Measurements from ENCODE around the gene IRF5.

DNA sequence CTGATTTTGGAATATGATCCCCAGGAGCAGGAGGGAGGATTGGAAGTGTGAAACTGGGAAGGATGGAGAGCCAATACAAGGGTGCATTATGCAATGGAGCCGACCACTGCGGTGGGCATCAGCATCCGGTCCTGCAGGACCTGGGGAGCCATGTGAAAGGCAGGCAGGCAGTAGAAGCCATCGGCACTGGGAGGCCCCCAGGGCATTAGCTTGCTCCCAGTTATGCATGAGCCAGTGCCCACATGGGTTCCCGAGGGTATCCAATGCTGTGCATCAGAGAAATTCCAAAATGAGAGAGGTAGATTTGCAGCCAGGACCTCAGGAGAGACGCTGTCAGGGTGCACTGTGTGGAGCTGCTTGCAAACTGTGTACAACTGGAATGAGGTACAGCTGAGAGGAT is 18.5 kb upstream of the IRF5 start:
- TF ChIP-seq GATA2 (IDR thresholded peaks at IDR 0.05; ENCODE audit: low read depth, low read length) = no peak
- no peak for TF ChIP-seq GATA3 (IDR thresholded peaks at IDR 0.05; ENCODE audit: low read depth, low read length)
